Measurements from ENCODE around the gene SLC7A5. TPM values are rescaled to one million over a fixed set of nuclear protein-coding genes. Genes with fewer than 3 reads are reported as not detected.
A peak's percentile ranks its signal among the peaks of the same experiment; 100 is the strongest.

Gene SLC7A5
- total and polyA plus RNA-seq, 2 donors (not counting 3 experiments of a cell fraction or from before 2014, with no cell fraction given), result 14.1 to 29.2 TPM

DNA sequence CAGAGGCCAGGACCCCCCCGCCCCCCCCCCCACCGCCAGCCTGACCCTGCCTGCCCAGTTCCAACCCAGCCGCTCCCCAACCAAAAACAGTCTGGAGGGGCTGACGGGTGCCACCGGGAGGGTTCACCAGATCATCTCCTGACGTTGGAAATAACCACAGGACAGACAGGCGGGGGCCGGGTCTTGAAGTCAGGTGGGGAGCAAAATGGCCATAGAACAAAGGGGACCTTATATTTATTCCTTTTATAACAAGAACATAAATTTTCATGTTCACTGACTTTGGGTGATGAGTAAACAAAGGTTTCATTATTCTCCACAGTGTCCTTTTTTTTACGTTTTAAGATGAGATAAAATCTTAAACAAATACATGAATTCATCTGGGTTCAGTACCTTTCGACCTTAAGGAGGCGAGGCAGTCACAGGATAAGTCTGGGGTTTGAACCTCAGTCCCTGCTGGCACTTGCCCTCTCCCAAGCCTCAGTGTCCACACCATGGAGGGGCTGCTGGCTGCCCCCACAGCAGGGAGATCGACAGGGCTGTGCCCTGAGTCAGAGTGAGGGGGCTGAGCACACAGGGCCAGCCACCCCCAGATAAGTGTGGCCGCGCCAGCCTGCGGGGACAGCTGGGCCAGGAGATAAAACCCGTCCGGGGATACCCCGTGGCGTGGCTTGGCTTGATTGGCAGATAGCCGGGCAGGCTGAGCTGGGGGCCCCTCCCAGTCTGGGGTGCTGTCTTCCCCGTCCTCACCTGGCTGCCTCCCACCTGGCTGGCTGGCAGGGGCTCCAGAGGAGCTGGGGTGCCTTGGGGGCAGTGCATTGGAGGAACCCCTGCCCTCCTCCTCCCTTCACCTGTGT, 15.0 kb downstream of the SLC7A5 start:
- H3K4me1 ChIP-seq (ENCODE audit: control insufficient read depth, extremely low read depth, insufficient read depth, low read length), result peaks cover 4% of the 10 kb centered on the region
- peaks cover 79% of the 10 kb centered on the region for H3K79me2 ChIP-seq (ENCODE audit: control insufficient read depth, insufficient read depth, low read length)
- H3K9me3 ChIP-seq (replicated peaks; ENCODE audit: control insufficient read depth, insufficient read depth, low read length), result no peaks in the 10 kb centered on the region
- peak overlapping the region in 1 of 3 experiments; percentile 49 for H3K4me3 ChIP-seq (replicated peaks in 1 of 3; ENCODE audit: insufficient read depth in 1 of 3, low read depth in 1 of 3, low read length in 3 of 3)
- ChIA-PET POLR2A (no interaction called here), CTCF (interaction anchor here (0.6 to 2.6 kb wide), 8 partner anchors 12 to 77 kb away, joined by 3 to 36 read pairs (median 5); no protein-coding TSS in a partner anchor)
- no peaks in the 10 kb centered on the region for H3K27me3 ChIP-seq (ENCODE audit: control insufficient read depth in 2 of 2, insufficient read depth in 2 of 2, low read length in 2 of 2)
- TF ChIP-seq, protein P1, sequence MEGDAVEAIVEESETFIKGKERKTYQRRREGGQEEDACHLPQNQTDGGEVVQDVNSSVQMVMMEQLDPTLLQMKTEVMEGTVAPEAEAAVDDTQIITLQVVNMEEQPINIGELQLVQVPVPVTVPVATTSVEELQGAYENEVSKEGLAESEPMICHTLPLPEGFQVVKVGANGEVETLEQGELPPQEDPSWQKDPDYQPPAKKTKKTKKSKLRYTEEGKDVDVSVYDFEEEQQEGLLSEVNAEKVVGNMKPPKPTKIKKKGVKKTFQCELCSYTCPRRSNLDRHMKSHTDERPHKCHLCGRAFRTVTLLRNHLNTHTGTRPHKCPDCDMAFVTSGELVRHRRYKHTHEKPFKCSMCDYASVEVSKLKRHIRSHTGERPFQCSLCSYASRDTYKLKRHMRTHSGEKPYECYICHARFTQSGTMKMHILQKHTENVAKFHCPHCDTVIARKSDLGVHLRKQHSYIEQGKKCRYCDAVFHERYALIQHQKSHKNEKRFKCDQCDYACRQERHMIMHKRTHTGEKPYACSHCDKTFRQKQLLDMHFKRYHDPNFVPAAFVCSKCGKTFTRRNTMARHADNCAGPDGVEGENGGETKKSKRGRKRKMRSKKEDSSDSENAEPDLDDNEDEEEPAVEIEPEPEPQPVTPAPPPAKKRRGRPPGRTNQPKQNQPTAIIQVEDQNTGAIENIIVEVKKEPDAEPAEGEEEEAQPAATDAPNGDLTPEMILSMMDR (IDR thresholded peaks at IDR 0.05; ENCODE audit: extremely low read depth in 1 of 2, insufficient read depth in 1 of 2, low read depth in 1 of 2, low read length in 2 of 2), result no peak
- TF ChIP-seq GATA2 (IDR thresholded peaks at IDR 0.05; ENCODE audit: insufficient read depth, insufficient read length, low read depth, low read length), result peak; percentile 53
- TF ChIP-seq EZH2 (IDR thresholded peaks at IDR 0.05; ENCODE audit: borderline replicate concordance, low read depth, low read length, severe bottlenecking), result no peak
- dilution Hi-C loops (cut with MboI; ENCODE audit: extremely low pct_ligation_motif_present, low sequenced_read_pairs) (no loop called here), intact Hi-C loops (cut with micrococcal nuclease) (loop anchor here (5.0 kb wide), 1 partner anchor 77 kb away; no protein-coding TSS in a partner anchor)
- H3K9ac ChIP-seq (replicated peaks; ENCODE audit: extremely low read depth, insufficient read depth, low read length), result no peak overlapping the region
- H3K36me3 ChIP-seq (ENCODE audit: control insufficient read depth in 2 of 2, extremely low read depth in 1 of 2, insufficient read depth in 2 of 2, low read length in 2 of 2), result peaks cover 0 to 2% of the 10 kb centered on the region in 2 experiments
- no peaks in the 10 kb centered on the region for H3K9me1 ChIP-seq (replicated peaks; ENCODE audit: control insufficient read depth, extremely low read depth, insufficient read depth, low read length)
- H3K4me2 ChIP-seq (ENCODE audit: insufficient read depth, low read length), result no peak overlapping the region
- DNase-seq (ENCODE audit: low read depth, low spot score), result no peak
- TSS peak; percentile 76 for BruUV-seq (replicated peaks)
- H4K20me1 ChIP-seq (replicated peaks; ENCODE audit: control insufficient read depth, extremely low read depth, insufficient read depth, low read length), result no peaks in the 10 kb centered on the region
- no peak for FAIRE-seq
- H3K27ac ChIP-seq (ENCODE audit: insufficient read depth, low read depth, low read length), result peak overlapping the region; percentile 43
- no peak overlapping the region for H2AFZ ChIP-seq (ENCODE audit: low read depth, low read length)
